Right cardiac atrium (tissue), 5 donors: ENCODE data around the gene LPAR6. TPM values are rescaled to one million over a fixed set of nuclear protein-coding genes. Genes with fewer than 3 reads are reported as not detected.

Experiments used
- ATAC-seq, 2 donors: fragments of 200-7000 bp; cut with Tn5 transposase; one replicate each; pipeline versions ENCODE4 v1.8.0 to v1.9.1; 2020; ENCODE audit warnings: moderate library complexity in 2 of 2, mild to moderate bottlenecking in 1 of 2
- DNase-seq, 3 donors: peaks; one replicate each; pipeline ENCODE4 v3.0.0-alpha.2; 2020
- H3K27ac ChIP-seq: one replicate; pipeline ENCODE4 v1.5.1; 2013; ENCODE audit warnings: mild to moderate bottlenecking, low read length, control low read depth, moderate library complexity
- H3K27me3 ChIP-seq: one replicate; pipeline ENCODE4 v1.6.1; 2013; ENCODE audit not compliant: control insufficient read depth, insufficient read depth
- H3K4me1 ChIP-seq: one replicate; pipeline ENCODE4 v1.6.1; 2013; ENCODE audit warnings: low read length; ENCODE audit not compliant: control insufficient read depth, insufficient read depth
- H3K4me3 ChIP-seq: one replicate; pipeline ENCODE4 v1.5.1; 2013; ENCODE audit warnings: low read length, control low read depth
- H3K9me3 ChIP-seq: one replicate; pipeline ENCODE4 v1.6.1; 2013; ENCODE audit warnings: low read length; ENCODE audit not compliant: control insufficient read depth
- WGBS: extraction: QIAGEN DNeasy Blood & Tissue Kit; methylation state at CpG from one replicate; pipeline ENCODE4 v1.1.7; 2013; 5-methylcytosine and 5-hydroxymethylcytosine counted together
- intact Hi-C, 4 donors: fragments of 100-400 bp; cut with DNase I; formaldehyde crosslinking; loops; one replicate each; pipeline versions ENCODE4 v1.11.0 to v1.14.0; 2022 to 2023
- polyA plus RNA-seq: library from polyadenylated mRNA; stranded (reverse); fragments of 200-250 nt; gene quantifications from one replicate; pipeline ENCODE4 v1.2.3, GENCODE V29; 2013
- total RNA-seq, 4 donors: library from RNA; stranded (reverse); fragmentation: NEBNext Ultra II Directional; extraction: Animal tissue kit (Norgen Biotek cat#: 25700); gene quantifications; one replicate each; pipeline ENCODE4 v1.2.1, GENCODE V29; 2021
- donor health status: healthy with polysubstance abuse.
- donor health status: DM: no; HTN: yes; CAD: no.
- donor health status: DM: no; HTN: no; CAD: no.
- donor health status: DM: no; HTN: yes; CAD: no; lungs with severe emphysema.
- donor health status: DM: yes; HTN: yes; CAD: no.

LPAR6 gene
- total and polyA plus RNA-seq, 5 donors, result 11.5 to 17.4 (median 14.3) TPM

- Histone ChIP-seq H3K27ac (no peak overlapping the region), H3K27me3 (no peaks in the 10 kb centered on the region), H3K4me1 (peaks cover 2% of the 10 kb centered on the region), H3K9me3 (no peaks in the 10 kb centered on the region), H3K4me3 (no peak overlapping the region)
- ATAC-seq (no peak), DNase-seq (no peak)
- intact Hi-C loops, result loop anchor here in 1 of 4 donors (10.0 kb wide), 1 partner anchor 160 kb away; no protein-coding TSS in a partner anchor
These were observed 1.6 kb upstream of the LPAR6 start for GRCh38 chr13:48414501-48414900.

DNA sequence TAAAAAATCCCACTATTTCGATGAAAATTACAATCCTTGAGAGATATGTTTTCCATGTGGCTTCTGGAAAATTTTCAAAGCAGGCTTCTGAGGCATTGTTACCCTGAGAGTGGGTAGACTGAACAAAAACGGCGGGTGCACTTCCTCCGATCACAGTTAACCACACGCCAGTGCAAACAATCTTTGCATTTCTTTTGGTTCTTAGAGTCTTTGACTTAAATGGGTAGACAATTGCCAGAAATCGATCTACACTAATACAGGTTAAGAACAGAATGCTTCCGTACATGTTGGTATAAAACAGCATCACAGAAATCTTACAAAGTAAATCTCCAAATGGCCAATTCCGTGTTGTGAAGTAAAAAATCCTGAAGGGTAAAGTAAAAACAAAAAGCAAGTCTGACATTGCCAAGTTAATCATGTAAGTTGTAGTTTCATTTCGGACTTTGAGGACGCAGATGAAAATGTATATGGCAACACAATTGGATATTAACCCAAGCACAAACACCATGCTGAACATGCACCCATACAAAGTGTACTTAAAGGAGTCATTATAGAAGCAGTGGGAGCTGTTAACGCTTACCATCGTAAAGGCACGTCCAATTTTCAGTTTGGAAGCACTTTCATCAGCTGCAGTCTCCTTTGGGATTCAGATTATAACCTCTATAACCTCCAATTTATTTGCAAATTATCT is 927 bp downstream of the LPAR6 start:
- Histone ChIP-seq H3K9me3 (no peaks in the 10 kb centered on the region), H3K4me3 (peak overlapping the region; percentile 97), H3K27me3 (no peaks in the 10 kb centered on the region), H3K27ac (peak overlapping the region; percentile 82), H3K4me1 (peaks cover 2% of the 10 kb centered on the region)
- intact Hi-C loops, result loop anchor here in 1 of 4 donors (10.0 kb wide), 1 partner anchor 163 kb away; no protein-coding TSS in a partner anchor
- peak in 1 of 2 donors; percentile 66 for ATAC-seq
- peak in 1 of 3 donors; percentile 50 for DNase-seq
- WGBS, result 20% methylated on average over 13 of the region's 13 CpGs

DNA sequence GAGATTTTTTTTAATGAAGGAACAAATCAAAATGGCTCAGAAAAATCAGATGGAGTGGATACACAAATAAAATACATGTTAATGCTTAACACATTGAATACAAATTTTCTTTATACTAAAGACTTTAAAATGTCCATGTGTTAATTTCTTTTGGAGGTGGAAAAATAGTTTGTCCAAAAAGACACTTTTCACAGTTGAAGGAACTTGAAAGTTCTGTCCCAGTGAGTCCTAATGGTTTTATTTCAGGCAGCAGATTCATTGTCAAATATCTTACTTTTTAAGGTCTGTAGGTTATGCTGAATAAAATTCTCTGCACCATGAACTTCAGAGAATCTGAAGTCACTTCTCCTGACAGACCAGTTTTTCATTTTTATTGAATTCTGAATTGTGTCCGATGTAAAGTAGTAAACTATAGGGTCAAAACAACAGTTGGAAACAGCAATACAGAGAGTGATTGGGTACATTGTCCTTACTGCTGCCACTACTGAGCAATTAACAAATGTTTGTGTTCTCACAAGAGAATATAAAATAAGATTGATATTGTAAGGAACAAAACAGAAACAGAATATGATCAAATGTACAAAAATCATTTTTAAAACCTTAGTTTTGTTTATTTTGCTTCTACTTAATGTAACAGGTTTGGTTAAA is 1.6 kb downstream of the LPAR6 start:
- intact Hi-C loops, result loop anchor here in 1 of 4 donors (10.0 kb wide), 1 partner anchor 164 kb away; no protein-coding TSS in a partner anchor
- no peaks in the 10 kb centered on the region for H3K27me3 ChIP-seq
- H3K4me3 ChIP-seq, result peak overlapping the region; percentile 97
- no peak overlapping the region for H3K27ac ChIP-seq
- no peak for DNase-seq
- H3K4me1 ChIP-seq, result peaks cover 4% of the 10 kb centered on the region
- no peaks in the 10 kb centered on the region for H3K9me3 ChIP-seq
- ATAC-seq, result no peak
- 31% methylated on average over 1 of the region's 1 CpG for WGBS

DNA sequence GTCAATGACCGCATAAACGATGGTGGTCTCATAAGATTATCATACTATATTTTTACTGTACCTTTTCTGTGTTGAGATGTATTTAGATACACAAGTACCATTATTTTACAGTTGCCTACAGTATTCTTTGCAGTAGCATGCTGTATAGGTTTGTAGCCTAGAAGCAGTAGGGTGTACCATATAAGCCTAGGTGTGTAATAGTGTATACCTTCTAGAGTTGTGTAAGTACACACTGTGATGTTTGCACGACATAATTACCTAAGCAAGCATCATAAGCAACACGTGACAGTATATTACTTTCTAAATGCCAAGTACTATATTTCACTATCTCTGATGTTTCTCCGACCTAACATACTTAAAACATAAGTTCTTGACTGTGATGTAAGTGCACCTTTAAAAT is 2.7 kb downstream of the LPAR6 start:
- ATAC-seq, result no peak
- no peaks in the 10 kb centered on the region for H3K9me3 ChIP-seq
- intact Hi-C loops, result loop anchor here in 1 of 4 donors (10.0 kb wide), 1 partner anchor 165 kb away; no protein-coding TSS in a partner anchor
- no peak overlapping the region for H3K27ac ChIP-seq
- 42% methylated on average over 5 of the region's 5 CpGs for WGBS
- H3K4me1 ChIP-seq, result peaks cover 2% of the 10 kb centered on the region
- H3K27me3 ChIP-seq, result no peaks in the 10 kb centered on the region
- peak overlapping the region; percentile 75 for H3K4me3 ChIP-seq
- DNase-seq, result no peak

- Histone ChIP-seq H3K9me3 (no peaks in the 10 kb centered on the region), H3K27ac (no peak overlapping the region), H3K4me1 (peaks cover 2% of the 10 kb centered on the region), H3K27me3 (no peaks in the 10 kb centered on the region), H3K4me3 (no peak overlapping the region)
- ATAC-seq (no peak), DNase-seq (no peak)
- intact Hi-C loops, result loop anchor here in 1 of 4 donors (10.0 kb wide), 1 partner anchor 169 kb away; no protein-coding TSS in a partner anchor
These were observed 7.0 kb downstream of the LPAR6 start for GRCh38 chr13:48405875-48406274.

GRCh38 chr13:48404952-48405351 is 8.0 kb downstream of the LPAR6 start:
- 37% methylated on average over 1 of the region's 1 CpG for WGBS
- H3K4me1 ChIP-seq, result peaks cover 2% of the 10 kb centered on the region
- no peaks in the 10 kb centered on the region for H3K27me3 ChIP-seq
- no peak for ATAC-seq
- DNase-seq, result no peak
- H3K27ac ChIP-seq, result no peak overlapping the region
- H3K9me3 ChIP-seq, result no peaks in the 10 kb centered on the region
- peak overlapping the region; percentile 15 for H3K4me3 ChIP-seq
- intact Hi-C loops, result loop anchor here in 1 of 4 donors (10.0 kb wide), 1 partner anchor 170 kb away; no protein-coding TSS in a partner anchor

- Histone ChIP-seq H3K9me3 (no peaks in the 10 kb centered on the region), H3K4me3 (peak overlapping the region; percentile 32), H3K27ac (peak overlapping the region; percentile 62), H3K27me3 (no peaks in the 10 kb centered on the region), H3K4me1 (peaks cover 2% of the 10 kb centered on the region)
- DNase-seq, result no peak
- intact Hi-C loops, result loop anchor here in 1 of 4 donors (10.0 kb wide), 1 partner anchor 171 kb away; no protein-coding TSS in a partner anchor
- ATAC-seq, result peak in 1 of 2 donors; percentile 19
- 68% methylated on average over 8 of the region's 8 CpGs for WGBS
These were observed 9.0 kb downstream of the LPAR6 start for GRCh38 chr13:48403913-48404312.

GRCh38 chr13:48403151-48403631 is 9.7 kb downstream of the LPAR6 start:
- H3K4me3 ChIP-seq, result peak overlapping the region; percentile 26
- intact Hi-C loops, result loop anchor here in 1 of 4 donors (10.0 kb wide), 1 partner anchor 172 kb away; no protein-coding TSS in a partner anchor

DNA sequence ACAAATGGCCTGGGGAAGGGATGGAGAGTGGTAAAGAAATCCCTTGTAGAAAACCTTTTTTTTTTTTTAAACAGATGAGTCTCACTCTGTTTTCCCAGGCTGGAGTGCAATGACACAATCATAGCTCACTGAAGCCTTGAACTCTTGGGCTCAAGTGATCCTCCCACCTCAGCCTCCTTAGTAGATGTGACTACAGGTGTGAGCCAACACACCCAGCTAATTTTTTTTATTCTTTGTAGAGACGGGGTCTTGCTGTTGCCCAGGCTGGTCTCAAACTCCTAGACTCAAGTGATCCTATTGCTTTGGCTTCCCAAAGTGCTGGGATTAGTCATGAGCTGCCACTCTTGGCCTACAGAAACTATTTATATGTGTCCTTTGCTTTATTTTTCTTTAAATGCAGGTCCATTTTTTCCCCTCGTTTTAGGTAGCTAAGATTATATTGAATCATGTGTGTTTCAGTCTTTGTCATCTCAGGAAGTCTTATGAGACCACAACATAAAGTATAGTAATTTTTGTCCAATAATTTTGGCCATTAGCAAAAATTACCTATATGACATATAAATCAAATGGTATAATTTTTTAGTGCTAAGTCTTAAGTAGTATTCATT is 10.5 kb downstream of the LPAR6 start:
- no peak overlapping the region for H3K4me3 ChIP-seq

More at GRCh38 chr13:48403151-48403631, 9.7 kb downstream of the LPAR6 start:
- peak; percentile 39 to 59 for ATAC-seq
- peaks cover 2% of the 10 kb centered on the region for H3K4me1 ChIP-seq
- no peak for DNase-seq
- no peaks in the 10 kb centered on the region for H3K9me3 ChIP-seq
- peak overlapping the region; percentile 62 for H3K27ac ChIP-seq
- 35% methylated on average over 2 of the region's 2 CpGs for WGBS
- no peaks in the 10 kb centered on the region for H3K27me3 ChIP-seq

GRCh38 chr13:48401480-48401879 is 11.4 kb downstream of the LPAR6 start:
- H3K27me3 ChIP-seq, result no peaks in the 10 kb centered on the region
- no peaks in the 10 kb centered on the region for H3K9me3 ChIP-seq
- ATAC-seq, result no peak
- 33% methylated on average over 2 of the region's 2 CpGs for WGBS
- no peak for DNase-seq
- intact Hi-C loops, result loop anchor here in 1 of 4 donors (10.0 kb wide), 1 partner anchor 173 kb away; no protein-coding TSS in a partner anchor
- peaks cover under 1% of the 10 kb centered on the region for H3K4me1 ChIP-seq
- no peak overlapping the region for H3K27ac ChIP-seq
- peak overlapping the region; percentile 25 for H3K4me3 ChIP-seq

More for the DNA sequence above, 10.5 kb downstream of the LPAR6 start:
- intact Hi-C loops, result loop anchor here in 1 of 4 donors (10.0 kb wide), 1 partner anchor 172 kb away; no protein-coding TSS in a partner anchor
- peaks cover 2% of the 10 kb centered on the region for H3K4me1 ChIP-seq
- H3K27me3 ChIP-seq, result no peaks in the 10 kb centered on the region
- no peak for ATAC-seq
- 60% methylated on average over 2 of the region's 2 CpGs for WGBS
- H3K9me3 ChIP-seq, result no peaks in the 10 kb centered on the region
- no peak for DNase-seq
- peak overlapping the region; percentile 48 for H3K27ac ChIP-seq
